Cardiac fibroblast (primary cell): ENCODE results near the gene ANKRD44.
"Not testable (repeated sequence)": the region's sequence is repeated elsewhere in the genome, so short reads cannot be mapped to it uniquely, and the experiment has no call there.

Experiments used
- DNase-seq, 2 donors: peaks; one replicate each; pipeline versions ENCODE4 v3.0.0 to v3.0.0-alpha.2; 2010; ENCODE audit warnings: low read depth in 2 of 2
- H3K4me3 ChIP-seq, 2 donors: replicated peaks in 1 of 2; 1 replicate in 1 of 2; 2 replicates in 1 of 2; pipeline ENCODE4 v1.5.1; 2011; ENCODE audit warnings: low read depth in 2 of 2, low read length in 2 of 2, mild to moderate bottlenecking in 2 of 2, moderate library complexity in 1 of 2
- CTCF ChIP-seq: IDR thresholded peaks from one replicate; pipeline ENCODE4 v1.5.1; 2011; ENCODE audit warnings: low read depth, mild to moderate bottlenecking, low read length, inconsistent platforms

Gene ANKRD44

DNA sequence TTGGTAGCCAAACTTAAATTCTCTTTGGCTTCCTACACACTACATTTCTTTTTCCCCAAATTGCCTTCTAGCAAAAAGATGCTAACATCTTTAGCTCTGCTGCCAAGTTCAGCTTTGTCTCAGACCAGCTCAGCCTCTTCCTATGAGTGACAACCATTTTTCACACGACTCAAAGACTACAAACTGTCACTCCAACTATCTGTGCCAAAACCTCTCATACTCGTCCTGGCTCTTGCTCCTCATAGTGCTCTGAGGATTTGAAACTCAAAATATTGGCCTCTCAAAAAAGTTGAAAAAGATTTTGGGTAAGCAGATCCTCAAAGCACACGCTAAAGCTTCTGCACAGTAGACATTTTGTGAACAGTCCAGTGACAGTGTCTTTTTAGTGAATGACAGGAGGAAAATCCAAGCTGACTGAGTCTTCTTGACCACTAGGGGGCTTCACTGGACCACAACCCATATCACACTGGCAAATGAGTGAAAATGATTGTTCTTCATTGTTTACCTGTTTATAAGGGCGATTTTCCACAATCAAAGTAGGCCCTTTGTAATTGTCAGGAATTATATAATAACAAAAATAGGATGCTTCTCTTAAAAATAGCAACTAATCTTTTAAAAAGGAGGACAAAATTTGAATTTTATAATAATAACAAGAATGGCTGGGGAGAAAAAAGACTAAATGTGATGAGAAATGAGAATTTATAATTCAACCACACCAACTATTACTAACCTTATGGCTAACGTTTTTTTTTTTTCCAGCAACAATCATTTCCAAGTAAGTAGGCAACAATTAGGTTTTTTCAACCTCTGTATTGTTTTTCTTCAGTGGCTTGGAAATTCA lies 298.6 kb downstream of the ANKRD44 start:
- H3K4me3 ChIP-seq: no peak overlapping the region
- DNase-seq: peak; percentile 63 to 68
- peak; percentile 76 for TF ChIP-seq CTCF

GRCh38 chr2:197011021-197011417 lies 299.6 kb downstream of the ANKRD44 start:
- H3K4me3 ChIP-seq: no peak overlapping the region
- no peak for DNase-seq
- no peak for TF ChIP-seq CTCF

DNA sequence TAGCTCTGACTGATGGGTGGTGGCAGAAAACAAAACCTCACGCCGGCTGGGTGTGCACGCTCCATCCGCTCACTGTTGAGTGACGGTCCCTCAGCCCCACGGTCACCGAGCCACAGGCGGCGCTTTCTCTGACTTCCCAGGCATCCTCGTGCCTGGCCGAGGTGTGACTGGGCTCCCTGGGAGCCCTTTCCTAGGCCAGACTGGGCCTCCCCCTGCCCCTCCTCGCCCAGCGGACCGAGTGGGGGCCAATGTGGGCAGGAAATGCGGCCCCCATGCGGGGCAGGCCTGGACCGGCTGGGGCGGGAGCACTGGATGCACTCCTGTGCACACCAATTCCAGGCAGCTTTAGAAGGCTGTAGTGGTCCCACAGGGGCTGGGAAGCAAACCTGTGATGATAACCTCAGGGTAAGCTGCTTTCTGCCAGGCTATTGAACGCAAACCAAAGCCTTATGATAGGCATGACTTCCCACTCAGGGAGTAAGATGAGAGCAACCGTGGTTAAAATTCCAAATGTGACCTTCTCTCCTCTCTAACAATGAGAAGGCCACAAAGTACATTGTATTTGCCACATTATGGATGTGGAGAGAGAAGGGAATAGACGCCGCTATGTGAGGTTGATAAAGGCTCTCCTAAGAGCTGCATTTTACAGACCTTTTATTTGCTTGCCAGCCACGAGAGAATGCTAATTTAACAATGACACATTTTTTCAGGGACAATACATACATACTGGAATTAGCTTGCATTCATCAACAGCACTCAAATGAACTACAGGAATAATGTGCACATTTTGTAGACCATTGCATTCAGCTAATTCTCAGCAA lies 300.2 kb downstream of the ANKRD44 start:
- TF ChIP-seq CTCF: no peak
- H3K4me3 ChIP-seq: no peak overlapping the region
- no peak for DNase-seq

DNA sequence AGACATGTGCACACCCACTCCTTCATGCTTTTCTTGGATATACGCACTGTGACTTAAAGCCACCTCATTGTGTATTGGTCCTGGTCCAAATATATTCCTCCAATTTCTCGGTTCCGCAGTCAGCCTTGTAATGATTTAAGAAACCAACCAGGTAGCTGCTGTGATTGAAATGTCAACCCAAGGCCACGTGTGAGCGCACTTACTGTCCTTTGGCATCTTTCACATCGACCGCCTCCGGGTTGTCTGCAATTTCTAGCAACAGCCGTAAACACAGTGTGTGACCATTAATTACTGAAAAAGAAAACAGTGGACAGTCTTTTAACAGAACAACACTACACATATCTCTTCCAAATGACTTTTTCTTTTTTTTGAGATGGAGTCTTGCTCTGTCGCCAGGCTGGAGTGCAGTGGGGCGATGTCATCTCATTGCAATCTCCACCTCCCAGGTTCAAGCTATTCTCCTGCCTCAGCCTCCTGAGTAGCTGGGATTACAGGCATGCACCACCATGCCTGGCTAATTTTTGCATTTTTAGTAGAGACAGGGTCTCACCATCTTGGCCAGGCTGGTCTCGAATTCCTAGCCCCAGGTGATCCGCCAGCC lies 301.7 kb downstream of the ANKRD44 start:
- H3K4me3 ChIP-seq, DNase-seq: not testable (repeated sequence)

GRCh38 chr2:197007716-197008628 lies 302.6 kb downstream of the ANKRD44 start:
- no peak overlapping the region for H3K4me3 ChIP-seq
- TF ChIP-seq CTCF: no peak
- DNase-seq: peak; percentile 66 to 72

DNA sequence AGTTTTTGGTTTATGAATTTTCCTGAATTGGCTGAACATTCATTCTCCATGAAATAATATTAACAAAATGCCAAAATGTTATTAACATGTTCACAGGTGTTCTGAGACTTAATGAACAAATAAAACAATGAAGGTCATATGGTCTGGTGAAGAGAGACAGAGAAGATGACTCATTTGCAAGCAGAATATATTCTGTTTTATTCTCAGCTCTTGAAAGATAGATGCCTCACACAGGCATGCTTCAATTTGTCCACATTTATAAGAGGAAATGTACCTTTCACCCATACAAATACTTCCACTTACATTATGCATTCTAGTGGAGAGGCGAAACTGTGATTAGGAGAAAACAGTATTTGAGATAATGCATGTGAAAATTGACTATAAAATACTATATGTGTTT lies 308.7 kb downstream of the ANKRD44 start:
- DNase-seq: no peak
- no peak overlapping the region for H3K4me3 ChIP-seq
- no peak for TF ChIP-seq CTCF
